ENCODE measurements around the gene LMNA. TPM values are rescaled to one million over a fixed set of nuclear protein-coding genes. Genes with fewer than 3 reads are reported as not detected.

LMNA gene
- total RNA-seq, 1 experiment from 2014 or later: 68.8 TPM

DNA sequence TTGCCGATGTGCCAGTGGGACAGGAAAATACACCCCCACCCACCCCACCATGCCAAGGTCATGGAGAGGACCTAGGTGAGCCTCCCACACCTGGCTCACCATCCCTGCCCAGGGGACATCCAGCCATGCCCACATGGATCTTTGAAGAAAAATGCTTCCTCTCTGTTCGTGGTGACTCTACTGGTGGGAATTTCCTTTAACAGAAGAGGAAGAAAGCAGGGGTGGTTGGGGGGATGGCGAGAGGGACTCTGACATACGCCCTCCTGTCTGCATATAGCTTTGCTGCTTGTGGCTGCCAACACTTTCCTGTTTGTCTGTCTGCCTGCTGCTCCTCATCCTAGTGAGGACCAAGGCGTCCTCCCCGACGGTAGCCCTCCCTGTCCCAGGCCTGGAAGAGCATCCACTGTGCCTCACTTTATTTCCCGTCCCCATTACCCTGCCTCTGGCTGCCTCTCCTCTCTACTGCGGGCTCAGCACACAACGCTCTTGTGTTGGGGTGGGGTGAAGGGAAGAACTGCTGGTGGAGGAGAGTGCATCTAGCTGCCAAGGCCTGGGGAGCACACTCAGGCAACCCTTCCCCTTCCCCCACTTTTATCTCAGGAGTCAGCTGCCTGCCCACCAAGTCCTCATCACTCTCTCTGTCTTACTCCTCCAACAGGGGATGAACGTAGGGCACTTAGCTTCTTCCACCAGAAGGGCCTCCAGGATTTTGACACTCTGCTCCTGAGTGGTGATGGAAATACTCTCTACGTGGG is 41.4 kb downstream of the LMNA start:
- TF ChIP-seq ZNF671 (CRISPR knock-in tag; IDR thresholded peaks at IDR 0.05) (no peak), ZNF281 (CRISPR knock-in tag; IDR thresholded peaks at IDR 0.05) (no peak), HMGA2 (CRISPR knock-in tag; IDR thresholded peaks at IDR 0.05) (no peak), CREB1 (CRISPR knock-in tag; IDR thresholded peaks at IDR 0.05) (no peak), NR3C1 (CRISPR knock-in tag; conservative IDR thresholded peaks at IDR 0.05; ENCODE audit: low read depth) (no peak), USF1 (CRISPR knock-in tag; IDR thresholded peaks at IDR 0.05) (no peak), MYBL2 (CRISPR knock-in tag; IDR thresholded peaks at IDR 0.05) (no peak), NFATC4 (CRISPR knock-in tag; IDR thresholded peaks at IDR 0.05) (no peak), ZNF232 (CRISPR knock-in tag; IDR thresholded peaks at IDR 0.05) (no peak), AR (CRISPR knock-in tag; IDR thresholded peaks at IDR 0.05) (no peak), TEAD1 (CRISPR knock-in tag; IDR thresholded peaks at IDR 0.05) (no peak), FOXJ3 (CRISPR knock-in tag; IDR thresholded peaks at IDR 0.05; ENCODE audit: borderline replicate concordance) (no peak), ETV6 (CRISPR knock-in tag; IDR thresholded peaks at IDR 0.05) (no peak), NFYB (CRISPR knock-in tag; conservative IDR thresholded peaks at IDR 0.05; ENCODE audit: low read depth) (no peak), IRF2 (CRISPR knock-in tag; IDR thresholded peaks at IDR 0.05; ENCODE audit: borderline replicate concordance, low read depth) (no peak), ZNF416 (CRISPR knock-in tag; IDR thresholded peaks at IDR 0.05) (no peak), ZNF423 (CRISPR knock-in tag; IDR thresholded peaks at IDR 0.05) (no peak), IRF1 (CRISPR knock-in tag; IDR thresholded peaks at IDR 0.05) (no peak), NR2C2 (CRISPR knock-in tag; IDR thresholded peaks at IDR 0.05) (no peak)
- TF ChIP-seq, protein P1, sequence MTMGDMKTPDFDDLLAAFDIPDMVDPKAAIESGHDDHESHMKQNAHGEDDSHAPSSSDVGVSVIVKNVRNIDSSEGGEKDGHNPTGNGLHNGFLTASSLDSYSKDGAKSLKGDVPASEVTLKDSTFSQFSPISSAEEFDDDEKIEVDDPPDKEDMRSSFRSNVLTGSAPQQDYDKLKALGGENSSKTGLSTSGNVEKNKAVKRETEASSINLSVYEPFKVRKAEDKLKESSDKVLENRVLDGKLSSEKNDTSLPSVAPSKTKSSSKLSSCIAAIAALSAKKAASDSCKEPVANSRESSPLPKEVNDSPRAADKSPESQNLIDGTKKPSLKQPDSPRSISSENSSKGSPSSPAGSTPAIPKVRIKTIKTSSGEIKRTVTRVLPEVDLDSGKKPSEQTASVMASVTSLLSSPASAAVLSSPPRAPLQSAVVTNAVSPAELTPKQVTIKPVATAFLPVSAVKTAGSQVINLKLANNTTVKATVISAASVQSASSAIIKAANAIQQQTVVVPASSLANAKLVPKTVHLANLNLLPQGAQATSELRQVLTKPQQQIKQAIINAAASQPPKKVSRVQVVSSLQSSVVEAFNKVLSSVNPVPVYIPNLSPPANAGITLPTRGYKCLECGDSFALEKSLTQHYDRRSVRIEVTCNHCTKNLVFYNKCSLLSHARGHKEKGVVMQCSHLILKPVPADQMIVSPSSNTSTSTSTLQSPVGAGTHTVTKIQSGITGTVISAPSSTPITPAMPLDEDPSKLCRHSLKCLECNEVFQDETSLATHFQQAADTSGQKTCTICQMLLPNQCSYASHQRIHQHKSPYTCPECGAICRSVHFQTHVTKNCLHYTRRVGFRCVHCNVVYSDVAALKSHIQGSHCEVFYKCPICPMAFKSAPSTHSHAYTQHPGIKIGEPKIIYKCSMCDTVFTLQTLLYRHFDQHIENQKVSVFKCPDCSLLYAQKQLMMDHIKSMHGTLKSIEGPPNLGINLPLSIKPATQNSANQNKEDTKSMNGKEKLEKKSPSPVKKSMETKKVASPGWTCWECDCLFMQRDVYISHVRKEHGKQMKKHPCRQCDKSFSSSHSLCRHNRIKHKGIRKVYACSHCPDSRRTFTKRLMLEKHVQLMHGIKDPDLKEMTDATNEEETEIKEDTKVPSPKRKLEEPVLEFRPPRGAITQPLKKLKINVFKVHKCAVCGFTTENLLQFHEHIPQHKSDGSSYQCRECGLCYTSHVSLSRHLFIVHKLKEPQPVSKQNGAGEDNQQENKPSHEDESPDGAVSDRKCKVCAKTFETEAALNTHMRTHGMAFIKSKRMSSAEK (CRISPR knock-in tag; IDR thresholded peaks at IDR 0.05; ENCODE audit: borderline replicate concordance): no peak
- Mint-ChIP-seq H3K27ac (no peak overlapping the region), H3K36me3 (no peaks in the 10 kb centered on the region), H3K4me3 (no peak overlapping the region), H3K27me3 (ENCODE audit: low read depth) (no peaks in the 10 kb centered on the region), H3K4me1 (peaks cover 54% of the 10 kb centered on the region), H3K9me3 (no peaks in the 10 kb centered on the region)
- no peak for ATAC-seq
- no peak for DNase-seq (ENCODE audit: low spot score)
- ChIA-PET CTCF (interaction anchor here (0.6 to 3.0 kb wide), 5 partner anchors 14 to 70 kb away, joined by 3 to 11 read pairs (median 3); partner anchors contain the start of genes PMF1 and SLC25A44), POLR2A (interaction anchor here (0.6 kb wide), 1 partner anchor 142 kb away, joined by 5 read pairs; no protein-coding TSS in a partner anchor)
